H7 (cell line): ENCODE results near the gene TMEM94. TPM values are rescaled to one million over a fixed set of nuclear protein-coding genes. Genes with fewer than 3 reads are reported as not detected.
"Not testable (repeated sequence)": the region's sequence is repeated elsewhere in the genome, so short reads cannot be mapped to it uniquely, and the experiment has no call there.

ENCODE experiments used
- DNase-seq: peaks from one replicate; pipeline ENCODE4 v3.0.0; 2012
- H3K27me3 ChIP-seq: 2 replicates; pipeline ENCODE4 v1.6.0; 2011; ENCODE audit warnings: mild to moderate bottlenecking, low read length; ENCODE audit not compliant: control insufficient read depth, insufficient read depth
- H3K36me3 ChIP-seq: replicated peaks from 2 replicates; pipeline ENCODE4 v1.5.1; 2011; ENCODE audit warnings: low read length; ENCODE audit not compliant: control insufficient read depth, insufficient read depth
- H3K4me3 ChIP-seq: 2 replicates; pipeline ENCODE4 v1.5.1; 2011; ENCODE audit warnings: low read depth, mild to moderate bottlenecking, control low read depth, low read length, moderate library complexity; ENCODE audit not compliant: insufficient read depth
- total RNA-seq: library from RNA; depleted of rRNA; stranded (reverse); fragments of >200 nt; shearing (Covaris generic); gene quantifications from 2 replicates; pipeline ENCODE4 v1.2.3, GENCODE V29; 2014

Gene TMEM94
- total RNA-seq, 1 experiment from 2014 or later: 58.2 TPM

DNA sequence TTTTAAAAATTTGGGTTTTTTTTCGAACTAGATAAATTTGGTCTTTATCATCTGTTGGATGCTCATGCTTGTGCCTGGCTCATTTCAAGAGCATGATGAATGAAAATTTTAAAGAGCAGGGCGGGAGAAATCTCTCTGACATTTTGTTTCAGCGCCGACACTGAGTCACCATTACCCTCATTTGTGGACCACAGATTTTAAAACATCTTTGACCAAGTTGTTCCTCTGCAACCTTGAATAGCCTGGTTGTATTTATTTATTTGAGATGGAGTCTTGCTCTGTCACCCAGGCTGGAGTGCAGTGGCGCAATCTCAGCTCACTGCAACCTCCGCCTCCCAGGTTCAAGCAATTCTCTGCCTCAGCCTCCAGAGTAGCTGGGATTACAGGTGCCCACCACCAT, 22.0 kb upstream of the TMEM94 start:
- not testable (repeated sequence) for DNase-seq, H3K36me3 ChIP-seq, H3K4me3 ChIP-seq, H3K27me3 ChIP-seq

DNA sequence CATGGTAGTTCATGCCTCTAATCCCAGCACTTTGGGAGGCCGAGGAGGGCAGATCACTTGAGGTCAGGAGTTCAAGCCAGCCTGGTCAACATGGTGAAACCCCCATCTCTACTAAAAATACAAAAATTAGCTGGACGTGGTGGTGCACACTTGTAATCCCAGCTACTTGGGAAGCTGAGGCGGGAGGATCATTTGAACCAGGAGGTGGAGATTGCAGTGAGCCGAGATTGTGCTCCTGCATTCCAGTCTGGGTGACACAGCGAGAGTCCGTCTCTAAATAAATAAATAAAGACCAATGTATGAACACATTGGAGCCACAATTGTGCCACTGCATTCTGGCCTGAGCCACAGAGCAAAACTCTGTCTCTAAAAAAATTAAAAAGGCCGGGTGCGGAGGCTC, 19.0 kb upstream of the TMEM94 start:
- not testable (repeated sequence) for H3K4me3 ChIP-seq, H3K27me3 ChIP-seq, H3K36me3 ChIP-seq, DNase-seq

DNA sequence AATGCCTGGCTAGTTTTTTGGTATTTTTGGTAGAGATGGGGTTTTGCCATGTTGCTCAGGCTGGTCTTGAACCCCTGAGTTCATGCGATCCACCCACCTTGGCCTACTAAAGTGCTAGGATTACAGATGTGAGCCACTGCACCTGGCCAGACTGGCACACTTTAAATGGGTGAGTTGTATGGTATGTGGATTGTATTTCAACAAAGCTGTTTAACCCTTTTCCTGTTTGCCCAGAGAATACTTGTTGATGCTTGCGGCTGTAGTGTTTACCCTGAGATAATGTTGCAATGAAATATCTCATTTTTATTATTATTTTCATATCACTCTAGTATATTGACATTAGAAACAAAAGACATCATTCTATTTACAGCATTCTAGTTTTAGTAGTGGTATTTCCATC, 17.1 kb upstream of the TMEM94 start:
- no peaks in the 10 kb centered on the region for H3K27me3 ChIP-seq
- H3K4me3 ChIP-seq: no peak overlapping the region
- no peaks in the 10 kb centered on the region for H3K36me3 ChIP-seq
- no peak for DNase-seq

DNA sequence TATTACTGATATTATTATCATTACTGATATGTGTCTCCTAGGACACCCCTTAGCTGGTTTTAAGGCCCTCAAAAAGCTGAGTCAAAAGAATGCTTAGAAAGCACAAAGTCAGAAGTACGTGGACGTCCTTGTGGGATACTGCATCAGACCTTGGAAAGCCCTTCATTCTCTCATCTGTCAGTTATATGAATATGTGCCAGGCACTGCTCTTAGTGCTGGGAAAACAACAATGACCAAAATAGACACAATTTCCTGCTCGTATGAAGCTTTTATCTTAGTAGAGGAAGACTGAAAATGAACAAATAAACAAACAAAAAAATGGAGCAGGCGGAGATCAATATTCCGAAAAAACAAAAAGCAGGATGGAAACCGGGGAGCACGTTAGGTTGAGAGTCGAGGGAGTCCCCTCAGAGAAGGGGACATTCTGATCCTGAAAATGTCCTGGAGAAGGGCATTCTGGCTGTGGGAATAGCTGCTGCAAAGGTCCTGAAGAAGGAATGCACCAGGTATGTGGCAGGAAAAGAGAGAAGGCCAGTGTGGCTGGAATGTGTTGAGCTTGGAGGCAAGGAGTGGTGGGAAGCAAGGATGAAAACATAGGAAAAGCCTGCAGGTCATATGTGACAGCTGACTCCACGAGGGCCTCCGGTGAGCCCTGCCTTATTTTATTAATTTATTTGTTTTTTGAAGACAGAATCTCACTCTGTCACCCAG, 15.5 kb upstream of the TMEM94 start:
- peak; percentile 7 for DNase-seq
- Histone ChIP-seq H3K27me3 (no peaks in the 10 kb centered on the region), H3K4me3 (no peak overlapping the region), H3K36me3 (no peaks in the 10 kb centered on the region)

DNA sequence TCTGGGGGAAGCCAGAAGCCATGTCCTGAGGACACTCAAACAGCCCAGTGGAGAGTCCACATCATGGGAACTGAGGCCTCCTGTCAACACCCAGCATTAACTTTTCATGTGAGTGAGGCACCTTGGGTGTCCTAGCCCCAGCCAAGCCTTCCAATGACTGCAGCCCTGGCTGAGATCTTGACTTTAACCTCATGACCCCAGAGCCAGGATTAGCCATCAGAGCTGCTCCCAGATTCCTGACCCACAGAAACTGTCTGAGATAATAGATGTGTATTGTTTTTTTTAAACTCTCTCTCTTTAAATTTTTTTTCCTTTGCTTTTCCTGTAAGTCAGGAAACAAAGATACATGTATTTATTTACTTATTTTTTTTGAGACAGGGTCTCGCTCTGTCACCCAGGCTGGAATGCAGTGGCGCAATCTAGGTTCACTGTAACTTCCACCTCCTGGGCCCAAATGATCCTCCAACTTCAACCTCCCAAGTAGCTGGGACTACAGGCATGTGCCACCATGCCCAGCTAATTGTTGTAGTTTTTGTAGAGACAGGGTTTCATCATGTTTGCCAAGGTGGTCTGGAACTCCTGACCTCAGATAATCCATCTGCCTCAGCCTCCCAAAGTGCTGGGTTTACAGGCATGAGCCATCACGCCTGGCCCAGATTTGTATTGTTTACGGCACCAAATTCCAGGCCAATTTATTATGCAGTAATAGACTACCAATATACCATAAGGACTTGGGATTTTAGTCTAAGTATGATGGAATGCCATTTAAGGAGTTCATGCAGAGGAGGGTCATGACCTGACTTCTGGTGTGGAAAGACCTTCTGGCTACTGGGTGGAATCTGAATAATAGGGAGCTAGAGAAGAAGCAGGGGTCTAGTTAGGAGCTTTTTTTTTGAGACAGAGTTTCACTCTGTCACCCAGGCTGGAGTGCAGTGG, 14.0 kb upstream of the TMEM94 start:
- peak; percentile 5 for DNase-seq
- Histone ChIP-seq H3K27me3 (no peaks in the 10 kb centered on the region), H3K4me3 (no peak overlapping the region), H3K36me3 (no peaks in the 10 kb centered on the region)

DNA sequence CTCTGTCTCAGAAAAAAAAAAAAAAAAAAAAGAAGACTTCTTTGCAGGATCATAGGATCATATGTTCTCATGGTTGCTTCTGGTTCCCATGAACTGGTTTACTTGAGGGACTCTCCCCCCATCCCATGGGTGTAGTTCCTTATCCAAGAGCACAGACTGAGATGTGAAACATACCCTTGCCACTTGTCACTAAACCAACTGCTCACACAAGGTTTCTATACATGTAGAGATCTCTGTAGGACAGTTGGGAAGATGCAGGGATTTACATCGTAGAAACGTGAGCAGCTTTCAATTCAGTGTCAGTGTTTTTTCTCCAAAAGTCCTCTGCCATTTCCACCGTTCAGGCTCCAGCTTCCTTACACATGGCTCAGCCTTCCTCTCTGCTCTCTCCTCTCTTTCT, 11.1 kb upstream of the TMEM94 start:
- no peak for DNase-seq
- H3K36me3 ChIP-seq: no peaks in the 10 kb centered on the region
- no peak overlapping the region for H3K4me3 ChIP-seq

DNA sequence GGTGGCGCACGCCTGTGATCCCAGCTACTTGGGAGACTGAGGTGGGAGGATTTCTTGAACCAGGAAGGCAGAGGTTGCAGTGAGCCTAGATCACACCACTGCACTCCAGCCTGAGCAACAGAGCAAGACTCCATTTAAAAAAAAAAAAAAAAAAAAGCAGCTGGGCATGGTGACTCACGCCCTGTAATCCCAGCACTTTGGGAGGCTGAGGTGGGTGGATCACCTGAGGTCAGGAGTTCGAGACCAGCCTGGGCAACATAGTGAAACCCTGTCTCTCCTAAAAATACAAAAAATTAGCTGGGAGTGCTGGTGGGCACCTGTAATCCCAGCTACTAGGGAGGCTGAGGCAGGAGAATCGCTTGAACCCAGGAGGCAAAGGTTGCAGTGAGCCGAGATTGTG, 10.5 kb upstream of the TMEM94 start:
- H3K27me3 ChIP-seq, H3K36me3 ChIP-seq, DNase-seq, H3K4me3 ChIP-seq: not testable (repeated sequence)

More for the DNA sequence above, 11.1 kb upstream of the TMEM94 start:
- H3K27me3 ChIP-seq: no peaks in the 10 kb centered on the region

DNA sequence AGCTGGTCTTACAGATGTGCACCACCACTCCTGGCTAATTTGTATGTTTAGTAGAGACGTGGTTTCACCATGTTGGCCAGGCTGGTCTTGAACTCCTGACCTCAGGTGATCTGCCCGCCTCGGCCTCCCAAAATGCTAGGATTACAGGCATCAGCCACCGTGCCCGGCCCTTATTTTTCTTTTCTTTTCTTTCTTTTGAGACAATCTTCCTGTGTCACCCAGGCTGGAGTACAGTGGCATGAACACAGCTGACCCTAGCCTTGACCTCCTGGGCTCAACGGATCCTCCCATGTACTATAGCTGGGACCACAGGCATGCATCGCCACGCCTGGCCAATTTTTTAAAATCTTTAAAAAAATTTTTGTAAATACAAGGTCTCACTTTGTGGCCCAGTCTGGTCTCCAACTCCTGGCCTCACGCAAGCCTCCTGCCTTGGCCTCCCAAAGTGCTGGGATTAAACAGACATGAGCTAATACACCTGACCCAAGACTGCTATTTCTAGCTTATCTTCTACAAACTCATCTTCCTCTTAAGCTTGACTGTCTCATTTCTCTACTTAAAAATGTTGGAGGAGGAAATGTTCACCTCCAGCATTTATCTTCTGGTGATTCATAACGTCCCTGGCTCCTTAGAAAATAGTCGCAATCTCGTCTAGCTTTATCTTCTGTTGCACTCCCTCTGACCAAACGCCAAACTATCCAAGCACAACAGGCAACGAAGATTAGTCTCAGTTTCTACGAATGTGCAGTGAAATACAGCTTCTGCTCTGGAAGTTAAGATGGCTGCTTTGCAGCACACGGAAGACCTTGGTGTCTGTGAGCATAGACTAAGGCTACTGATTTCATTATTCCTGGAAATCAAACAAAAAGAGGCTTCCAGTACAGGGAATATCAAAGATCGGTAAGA, 8.2 kb upstream of the TMEM94 start:
- DNase-seq: no peak
- H3K36me3 ChIP-seq: no peaks in the 10 kb centered on the region
- H3K27me3 ChIP-seq: no peaks in the 10 kb centered on the region
- H3K4me3 ChIP-seq: no peak overlapping the region

DNA sequence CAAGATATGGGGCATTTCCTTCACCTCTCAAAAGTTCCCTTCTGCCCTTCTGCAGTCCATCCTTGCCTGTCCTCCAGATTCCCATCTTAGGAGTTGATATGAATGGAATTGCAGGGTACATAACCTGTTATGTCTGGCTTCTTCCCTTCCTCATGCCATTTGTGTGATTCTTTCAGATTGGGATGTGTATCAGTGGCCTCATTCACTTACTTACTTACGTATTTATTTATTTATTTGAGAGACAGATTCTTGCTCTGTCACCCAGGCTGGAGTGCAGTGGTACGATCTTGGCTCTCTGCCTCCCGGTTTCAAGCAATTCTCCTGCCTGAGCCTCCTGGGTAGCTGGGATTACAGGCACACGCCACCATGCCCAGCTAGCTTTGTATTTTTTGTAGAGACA, 6.2 kb upstream of the TMEM94 start:
- DNase-seq: no peak
- H3K27me3 ChIP-seq: no peaks in the 10 kb centered on the region
- no peaks in the 10 kb centered on the region for H3K36me3 ChIP-seq
- H3K4me3 ChIP-seq: no peak overlapping the region

DNA sequence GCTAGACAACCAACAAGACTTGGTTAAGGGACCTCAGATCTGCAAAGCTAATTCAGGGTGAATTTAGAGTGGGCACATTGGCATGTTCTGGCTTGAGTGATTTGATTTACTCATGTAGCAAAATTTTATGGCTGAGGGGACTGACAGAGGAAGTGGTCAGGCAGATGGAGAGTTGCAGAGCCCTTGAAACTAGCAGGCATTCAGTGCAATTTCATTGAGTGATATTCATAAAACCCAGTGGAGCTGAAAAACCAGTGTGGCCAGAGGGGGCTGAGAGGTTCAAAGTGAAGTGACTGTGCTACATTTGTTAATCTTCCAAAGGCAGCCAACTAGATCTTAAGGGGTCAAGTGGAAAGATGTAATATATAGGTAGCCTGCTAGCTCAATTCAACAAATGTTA, 2.2 kb upstream of the TMEM94 start:
- DNase-seq: peak; percentile 1
- no peaks in the 10 kb centered on the region for H3K27me3 ChIP-seq
- H3K36me3 ChIP-seq: no peaks in the 10 kb centered on the region
- no peak overlapping the region for H3K4me3 ChIP-seq

DNA sequence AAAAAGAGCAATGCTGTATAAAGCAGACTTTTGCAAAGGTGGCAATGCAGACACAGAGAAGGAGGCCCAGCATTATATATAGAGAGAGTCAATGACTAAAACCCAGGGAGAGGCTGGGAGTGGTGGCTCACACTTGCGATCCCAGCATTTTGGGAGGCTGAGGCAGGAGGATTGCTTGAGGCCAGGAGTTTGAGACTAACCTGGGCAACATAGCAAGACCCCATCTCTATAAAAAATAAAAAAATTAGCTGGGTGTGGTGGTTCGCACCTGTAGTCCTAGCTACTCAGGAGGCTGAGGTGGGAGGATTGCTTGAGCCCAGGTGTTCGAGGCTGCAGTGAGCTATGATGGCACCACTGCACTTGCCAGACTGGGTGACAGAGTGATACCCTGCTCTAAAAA, 1.8 kb upstream of the TMEM94 start:
- H3K36me3 ChIP-seq, H3K27me3 ChIP-seq, DNase-seq, H3K4me3 ChIP-seq: not testable (repeated sequence)

DNA sequence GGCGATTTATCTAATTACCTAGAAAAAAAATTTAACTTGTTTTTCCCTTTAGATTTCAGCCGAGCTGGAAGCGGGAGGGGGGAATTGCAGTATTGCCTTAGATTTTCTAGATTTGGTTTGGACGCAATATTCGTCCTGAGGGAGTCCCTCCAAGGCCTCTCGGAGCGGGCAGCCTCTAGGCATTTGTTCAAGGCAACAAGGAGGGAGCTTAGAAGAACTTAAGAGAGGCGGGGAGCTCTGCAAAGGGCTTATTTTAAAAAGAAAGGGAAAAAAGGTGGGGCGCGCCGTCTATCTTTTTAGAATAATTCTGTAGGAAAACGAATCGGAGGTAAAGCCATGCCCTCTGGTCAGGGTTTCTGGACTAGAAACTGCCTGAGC, 407 bp upstream of the TMEM94 start:
- Histone ChIP-seq H3K4me3 (peak overlapping the region; percentile 36), H3K27me3 (no peaks in the 10 kb centered on the region), H3K36me3 (no peaks in the 10 kb centered on the region)
- DNase-seq: no peak

DNA sequence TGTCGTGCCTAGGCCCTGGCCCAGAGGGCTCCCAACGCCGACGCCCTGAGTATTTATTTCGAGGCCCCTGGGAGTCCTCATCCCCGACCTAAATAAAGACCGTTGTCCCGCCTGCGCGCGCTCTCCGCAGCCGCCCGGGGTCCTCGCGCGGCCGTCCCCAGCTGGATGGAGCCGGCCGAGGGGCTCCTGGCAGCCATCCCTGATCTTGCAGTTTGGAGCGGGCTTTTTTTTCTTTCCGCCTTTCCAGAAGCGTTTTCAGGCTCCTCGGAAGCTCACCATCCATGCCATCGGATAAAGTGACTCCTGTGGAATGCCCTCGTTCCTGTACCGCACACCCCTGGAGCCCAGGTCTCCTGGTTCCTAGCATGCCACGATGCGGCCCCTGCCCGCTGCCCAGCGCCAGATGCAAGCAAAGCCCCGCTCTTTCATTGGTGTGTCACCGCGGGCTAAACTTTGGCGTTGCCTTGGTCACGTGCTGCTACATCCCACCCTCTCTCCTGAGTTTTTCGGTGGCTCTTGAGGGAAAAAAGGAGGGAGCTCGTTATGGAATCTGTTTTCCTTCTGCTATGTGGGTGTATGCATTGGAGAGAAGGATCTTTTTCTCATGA, 716 bp downstream of the TMEM94 start:
- peak; percentile 81 for DNase-seq
- no peaks in the 10 kb centered on the region for H3K27me3 ChIP-seq
- H3K4me3 ChIP-seq: peak overlapping the region; percentile 69
- H3K36me3 ChIP-seq: no peaks in the 10 kb centered on the region

DNA sequence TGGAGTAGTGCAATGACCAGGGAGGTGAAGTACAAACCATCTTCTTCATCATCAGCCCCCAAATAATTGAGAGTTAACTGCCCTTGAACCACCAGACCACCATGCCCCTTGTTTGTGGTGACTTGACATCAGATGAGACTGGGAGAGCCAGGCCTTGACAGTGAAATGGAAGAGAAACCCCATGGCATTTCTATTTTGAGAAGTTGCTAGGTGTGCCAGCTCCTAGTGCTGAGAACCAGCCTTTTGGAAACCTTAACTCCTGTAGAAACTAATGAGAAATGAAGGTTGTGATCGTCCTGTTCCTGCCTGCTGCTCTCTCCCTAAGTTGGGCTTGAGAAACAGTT, 2.8 kb downstream of the TMEM94 start:
- H3K36me3 ChIP-seq: no peaks in the 10 kb centered on the region
- DNase-seq: peak; percentile 6
- H3K27me3 ChIP-seq: no peaks in the 10 kb centered on the region
- H3K4me3 ChIP-seq: no peak overlapping the region
